HUDEP-2 (cell line): ENCODE data around the gene IMMT.
A peak's percentile ranks its signal among the peaks of the same experiment; 100 is the strongest.
"Not testable (repeated sequence)": the region's sequence is repeated elsewhere in the genome, so short reads cannot be mapped to it uniquely, and the experiment has no call there.

Experiments
- DNase-seq, 76 experiments: peaks; one replicate each; lab custom pipeline; 2025; ENCODE audit not compliant: unreplicated experiment in 76 of 76; lab: John Stamatoyannopoulos, UW

IMMT gene

DNA sequence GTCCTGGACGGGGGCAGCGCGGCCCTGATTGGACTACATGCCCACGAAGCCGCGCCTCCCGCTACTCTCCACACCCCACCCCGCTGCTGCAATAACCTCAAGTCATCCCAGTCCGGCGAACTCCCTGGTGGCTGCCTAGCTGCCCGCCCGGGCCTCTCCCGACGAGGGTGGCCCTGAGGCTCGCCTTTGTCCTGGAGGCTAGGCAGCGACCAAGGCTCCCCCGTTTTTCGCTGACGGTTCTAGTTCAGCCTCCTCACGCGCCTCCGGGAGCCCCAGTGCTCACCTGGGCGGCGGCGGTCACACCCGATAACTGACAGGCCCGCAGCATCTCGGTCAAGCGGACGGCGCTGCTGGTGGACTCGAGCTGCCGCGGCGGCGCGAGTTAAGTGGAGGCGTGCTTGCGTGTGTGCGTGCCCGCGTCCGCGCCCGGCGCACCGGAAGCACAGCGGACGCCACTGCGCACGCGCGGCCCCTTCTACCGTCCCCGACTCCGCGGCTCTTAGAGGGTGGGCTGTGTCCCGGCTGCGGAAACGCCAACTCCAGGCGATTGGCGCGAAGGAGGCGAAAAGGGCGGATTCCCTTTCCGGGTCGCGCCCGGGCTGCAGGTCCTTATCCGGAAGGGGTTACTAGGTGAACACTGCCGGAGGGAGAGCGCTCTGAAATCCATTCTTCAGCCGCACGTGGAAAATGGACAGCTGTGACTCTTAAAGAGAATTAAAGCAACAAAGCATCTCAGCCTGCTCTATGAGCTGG is at the start of gene IMMT:
IMMT (minus strand) TSS at position 408 of the 753 bp plus-strand sequence; CDS start at position 328, 80 bp downstream.
- DNase-seq, result peak in 75 of 76 experiments; percentile 52 to 95 (median 92)

DNA sequence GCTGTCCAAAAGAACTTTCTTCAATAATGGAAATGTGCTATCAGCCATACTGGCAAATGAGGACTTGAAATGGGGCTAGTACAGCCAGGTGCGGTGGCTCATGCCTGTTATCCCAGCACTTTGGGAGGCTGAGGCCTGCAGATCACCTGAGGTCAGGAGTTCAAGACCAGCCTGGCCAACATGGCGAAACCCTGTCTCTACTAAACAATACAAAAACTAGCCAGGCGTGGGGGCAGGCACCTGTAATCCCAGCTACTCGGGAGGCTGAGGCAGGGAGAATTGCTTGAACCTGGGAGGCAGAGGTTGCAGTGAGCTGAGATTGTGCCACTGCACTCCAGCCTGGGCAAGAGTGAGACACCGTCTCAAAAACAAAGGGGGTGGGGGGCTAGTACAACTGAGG is 49.5 kb upstream of the IMMT start:
- DNase-seq, result not testable (repeated sequence)

- DNase-seq, result no peak
These were observed 48.9 kb upstream of the IMMT start for GRCh38 chr2:86243950-86244733.

DNA sequence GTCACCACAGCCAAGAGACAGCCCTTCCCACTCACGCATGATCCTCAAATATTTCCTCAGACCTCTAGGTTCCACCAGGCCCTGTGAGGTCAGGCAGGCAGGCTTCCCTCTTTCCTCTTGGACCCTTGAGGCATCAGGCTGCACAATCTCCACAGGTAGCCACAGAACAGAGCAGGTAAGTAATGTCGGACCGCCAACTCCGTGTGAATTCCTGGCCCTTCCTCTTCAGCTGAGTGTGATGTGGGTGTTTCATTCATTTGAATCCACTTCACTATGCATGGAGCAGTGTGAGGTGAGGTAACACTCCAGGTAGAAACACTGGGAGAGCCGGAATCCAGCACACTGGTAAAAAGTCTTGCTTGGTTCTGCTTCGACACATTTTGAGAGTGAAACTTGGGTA is 48.0 kb upstream of the IMMT start:
- DNase-seq, result no peak

DNA sequence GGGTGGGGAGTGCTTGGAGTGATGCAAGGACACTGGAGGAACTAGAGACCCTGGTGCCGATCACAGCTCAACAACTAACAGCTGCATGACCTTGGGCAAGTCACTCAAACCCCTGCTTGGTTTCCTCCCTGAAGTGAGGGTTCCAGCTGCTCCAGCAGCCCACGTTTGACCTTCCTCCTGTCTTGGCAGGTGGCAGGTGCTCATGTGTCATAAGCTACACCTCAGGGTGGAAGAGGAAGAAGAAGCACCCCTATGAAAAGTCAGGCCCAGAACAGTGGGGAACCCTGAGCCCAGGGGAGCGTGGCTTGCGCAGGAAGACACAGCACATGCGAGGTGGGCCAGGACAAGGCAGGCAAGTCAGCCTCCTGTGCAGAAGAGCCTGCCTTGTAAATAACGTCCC is 46.3 kb upstream of the IMMT start:
- no peak for DNase-seq

GRCh38 chr2:86240251-86240650 is 45.0 kb upstream of the IMMT start:
- no peak for DNase-seq

- DNase-seq, result no peak
These were observed 44.5 kb upstream of the IMMT start for GRCh38 chr2:86239745-86240144.

GRCh38 chr2:86239326-86239725 is 44.1 kb upstream of the IMMT start:
- no peak for DNase-seq

DNA sequence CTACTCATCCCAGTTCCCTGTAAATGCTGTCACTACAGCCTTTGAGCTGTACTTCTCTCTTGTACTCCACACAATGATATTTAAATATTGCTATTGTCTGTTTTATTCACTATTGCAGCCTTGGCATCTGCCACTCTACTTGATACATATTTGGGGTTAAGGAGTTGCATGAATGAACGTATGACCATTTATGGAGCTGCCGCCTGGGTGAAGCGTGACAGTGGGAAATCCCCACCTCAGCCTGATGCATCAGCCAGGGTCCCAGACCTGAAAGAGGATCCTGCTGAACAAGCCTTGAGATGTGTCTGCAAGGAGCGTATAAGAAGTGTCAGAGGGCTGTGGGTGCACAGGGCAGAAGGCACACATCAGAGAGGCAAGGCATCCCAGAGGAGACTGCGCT is 43.1 kb upstream of the IMMT start:
- no peak for DNase-seq

DNA sequence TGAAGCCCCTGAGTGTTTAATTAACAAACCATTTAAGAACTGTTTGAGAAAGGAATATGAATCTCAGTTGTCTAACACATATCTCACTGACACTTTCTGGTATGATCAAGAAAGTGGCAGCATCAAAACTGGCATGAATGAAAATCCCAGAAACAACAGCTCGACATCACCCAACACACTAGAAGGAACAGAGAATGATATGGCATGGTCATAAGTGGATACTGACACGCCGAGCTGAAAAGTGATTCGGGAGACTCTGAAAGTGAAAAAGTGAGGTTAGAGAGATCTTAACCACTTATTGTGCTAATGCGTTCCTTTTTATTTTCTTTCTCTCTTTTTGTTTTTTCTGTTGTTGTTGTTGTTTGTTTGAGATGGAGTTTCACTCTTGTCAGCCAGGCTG is 41.9 kb upstream of the IMMT start:
- DNase-seq, result no peak

GRCh38 chr2:86235196-86235980 is 40.1 kb upstream of the IMMT start:
- no peak for DNase-seq

- no peak for DNase-seq
These were observed 39.4 kb upstream of the IMMT start for GRCh38 chr2:86234563-86235131.

- DNase-seq, result no peak
These were observed 38.2 kb upstream of the IMMT start for GRCh38 chr2:86233436-86233835.

- DNase-seq, result no peak
These were observed 37.6 kb upstream of the IMMT start for GRCh38 chr2:86232910-86233309.

GRCh38 chr2:86232373-86232784 is 37.1 kb upstream of the IMMT start:
- no peak for DNase-seq

DNA sequence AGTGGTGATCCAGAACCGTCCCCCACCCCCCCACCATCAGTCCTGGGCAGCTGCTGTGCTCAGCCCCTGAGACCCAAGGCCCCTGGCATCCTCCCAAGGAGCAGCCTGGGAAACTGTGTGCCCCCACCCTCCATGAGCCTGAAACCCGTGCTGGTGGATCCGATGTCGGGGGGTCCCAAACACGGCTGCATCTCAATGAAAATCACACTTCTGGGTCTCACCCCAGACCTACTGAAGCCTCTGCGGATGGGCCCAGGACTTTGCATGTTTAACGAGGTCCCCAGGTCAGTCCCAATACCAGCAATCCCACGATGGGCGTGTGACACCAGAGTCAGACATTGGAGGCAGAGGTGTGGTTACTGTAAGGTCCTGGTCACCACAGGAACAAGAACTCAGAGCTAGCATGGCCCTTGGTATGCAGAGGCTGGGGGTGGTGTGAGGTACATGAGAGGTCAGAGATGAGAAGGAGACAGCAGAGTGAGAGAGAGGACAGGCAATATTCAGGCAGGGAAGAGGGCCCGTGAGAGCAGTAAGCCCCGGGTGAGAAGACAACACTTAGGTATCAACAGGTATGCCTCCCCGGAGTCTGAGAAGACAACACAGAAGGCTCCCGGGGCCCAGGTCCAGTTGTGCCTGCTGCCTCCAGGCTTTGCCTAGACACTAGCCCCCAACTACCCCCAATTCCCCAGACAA is 36.6 kb upstream of the IMMT start:
- no peak for DNase-seq

DNA sequence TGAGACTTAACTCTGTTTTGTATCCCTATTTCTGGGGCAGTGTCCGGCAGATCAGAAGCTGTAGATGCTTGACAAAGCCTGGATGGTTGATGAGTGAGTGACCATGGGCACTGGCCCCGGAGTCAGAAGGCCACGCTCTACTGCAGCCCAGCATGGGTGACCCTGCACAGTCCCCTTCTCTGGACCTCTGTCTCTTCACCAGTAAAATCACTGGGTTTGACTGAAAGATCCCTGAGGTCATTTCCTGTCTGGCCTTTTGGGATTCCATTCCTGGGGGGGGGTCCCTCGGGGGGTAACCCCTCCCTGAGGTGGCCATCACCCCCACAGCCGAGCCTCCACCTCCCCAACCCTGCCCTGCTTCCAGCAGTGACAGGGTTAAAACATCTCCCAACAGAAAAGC is 35.7 kb upstream of the IMMT start:
- DNase-seq, result no peak

- DNase-seq, result no peak
These were observed 34.0 kb upstream of the IMMT start for GRCh38 chr2:86229221-86229620.

DNA sequence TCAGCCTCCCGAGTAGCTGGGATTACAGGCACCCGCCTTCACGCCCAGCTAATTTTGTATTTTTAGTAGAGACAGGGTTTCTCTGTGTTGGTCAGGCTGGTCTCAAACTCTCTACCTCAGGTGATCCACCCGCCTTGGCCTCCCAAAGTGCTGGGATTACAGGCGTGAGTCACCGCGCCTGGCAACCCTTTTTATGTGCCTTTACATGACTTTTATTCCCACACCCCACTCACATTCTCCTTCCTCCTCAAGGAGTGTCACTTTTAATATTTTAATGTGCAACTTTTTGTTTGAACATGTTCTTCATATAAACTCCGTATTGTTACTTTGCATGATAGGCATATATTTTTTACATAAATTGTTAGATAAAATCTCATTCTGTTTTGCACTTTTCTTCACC is 33.3 kb upstream of the IMMT start:
- DNase-seq, result not testable (repeated sequence)

GRCh38 chr2:86227685-86228084 is 32.4 kb upstream of the IMMT start:
- DNase-seq, result no peak
